Vagina (tissue), 2 donors: ENCODE results near the gene CREB5.

Experiments
- CTCF ChIP-seq, 3 experiments: fragments of 450-650 bp in 2 of 3; fragments of 200-600 bp in 1 of 3; sonication (generic) in 1 of 3; IDR thresholded peaks; one replicate each; pipeline ENCODE4 v1.5.1; 2017 to 2019; ENCODE audit warnings: antibody characterized with exemption in 3 of 3, mild to moderate bottlenecking in 2 of 3, moderate library complexity in 2 of 3
- POLR2A ChIP-seq, 2 donors: fragments of 450-650 bp; IDR thresholded peaks; one replicate each; pipeline ENCODE4 v1.6.1; 2017; ENCODE audit warnings: antibody characterized with exemption in 2 of 2, mild to moderate bottlenecking in 2 of 2, moderate library complexity in 2 of 2

- TF ChIP-seq POLR2A (IDR thresholded peaks at IDR 0.05) = no peak
- TF ChIP-seq CTCF (IDR thresholded peaks at IDR 0.05) = no peak
Measured at GRCh38 chr7:28640001-28640400, 227.7 kb downstream of the CREB5 start.
